Measurements from ENCODE around the gene GCSH. TPM values are rescaled to one million over a fixed set of nuclear protein-coding genes. Genes with fewer than 3 reads are reported as not detected.
"Not testable (repeated sequence)": the region's sequence is repeated elsewhere in the genome, so short reads cannot be mapped to it uniquely, and the experiment has no call there.

GCSH gene
- total and polyA plus RNA-seq, 2 experiments from 2014 or later: 15.8 to 78.9 TPM

- TF ChIP-seq, protein P1, sequence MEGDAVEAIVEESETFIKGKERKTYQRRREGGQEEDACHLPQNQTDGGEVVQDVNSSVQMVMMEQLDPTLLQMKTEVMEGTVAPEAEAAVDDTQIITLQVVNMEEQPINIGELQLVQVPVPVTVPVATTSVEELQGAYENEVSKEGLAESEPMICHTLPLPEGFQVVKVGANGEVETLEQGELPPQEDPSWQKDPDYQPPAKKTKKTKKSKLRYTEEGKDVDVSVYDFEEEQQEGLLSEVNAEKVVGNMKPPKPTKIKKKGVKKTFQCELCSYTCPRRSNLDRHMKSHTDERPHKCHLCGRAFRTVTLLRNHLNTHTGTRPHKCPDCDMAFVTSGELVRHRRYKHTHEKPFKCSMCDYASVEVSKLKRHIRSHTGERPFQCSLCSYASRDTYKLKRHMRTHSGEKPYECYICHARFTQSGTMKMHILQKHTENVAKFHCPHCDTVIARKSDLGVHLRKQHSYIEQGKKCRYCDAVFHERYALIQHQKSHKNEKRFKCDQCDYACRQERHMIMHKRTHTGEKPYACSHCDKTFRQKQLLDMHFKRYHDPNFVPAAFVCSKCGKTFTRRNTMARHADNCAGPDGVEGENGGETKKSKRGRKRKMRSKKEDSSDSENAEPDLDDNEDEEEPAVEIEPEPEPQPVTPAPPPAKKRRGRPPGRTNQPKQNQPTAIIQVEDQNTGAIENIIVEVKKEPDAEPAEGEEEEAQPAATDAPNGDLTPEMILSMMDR (IDR thresholded peaks at IDR 0.05; ENCODE audit: low read depth, low read length): no peak
- Histone ChIP-seq H3K27me3 (peaks cover 22% of the 10 kb centered on the region), H3K27ac (no peak overlapping the region), H3K9me3 (ENCODE audit: low read depth) (no peaks in the 10 kb centered on the region), H3K4me3 (no peak overlapping the region), H3K4me1 (ENCODE audit: low read depth) (no peaks in the 10 kb centered on the region), H3K36me3 (no peaks in the 10 kb centered on the region)
- DNase-seq (ENCODE audit: low read depth in 1 of 2, low spot score in 1 of 2): no peak
Observed at GRCh38 chr16:81123092-81123852, 27.1 kb upstream of the GCSH start.

DNA sequence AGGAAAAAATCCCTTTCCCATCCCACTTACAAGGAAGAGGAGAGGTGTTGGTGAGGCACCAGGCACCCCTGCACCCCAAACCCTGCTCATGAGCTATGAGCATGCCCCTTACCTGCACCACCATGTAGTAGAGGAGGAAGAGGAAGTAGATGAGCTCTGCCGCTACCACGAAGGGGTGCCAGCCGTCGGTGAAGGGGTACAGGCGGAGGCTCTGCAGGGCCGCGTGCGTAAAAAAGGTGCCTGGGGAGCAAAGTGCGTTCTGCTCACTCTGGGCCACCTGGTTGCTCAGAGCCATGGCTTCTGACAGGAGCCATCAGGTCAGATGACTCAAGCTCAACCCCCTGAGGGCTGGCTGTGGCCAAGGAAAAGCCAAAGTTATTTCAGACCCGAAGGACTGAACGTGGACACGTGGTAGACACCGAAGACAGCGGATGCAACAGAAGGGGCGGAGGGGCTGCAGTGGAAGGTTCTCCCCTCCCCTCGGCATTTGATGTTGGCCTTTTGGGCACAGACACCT lies 25.3 kb upstream of the GCSH start:
- no peaks in the 10 kb centered on the region for H3K36me3 ChIP-seq
- no peaks in the 10 kb centered on the region for H3K9me3 ChIP-seq (ENCODE audit: low read depth)
- H3K4me1 ChIP-seq (ENCODE audit: low read depth): no peaks in the 10 kb centered on the region
- no peak for DNase-seq (ENCODE audit: low read depth in 1 of 2, low spot score in 1 of 2)
- no peak overlapping the region for H3K4me3 ChIP-seq
- H3K27me3 ChIP-seq: peaks cover 29% of the 10 kb centered on the region
- TF ChIP-seq, protein P1 (IDR thresholded peaks at IDR 0.05; ENCODE audit: low read depth, low read length): no peak
- no peak overlapping the region for H3K27ac ChIP-seq

DNA sequence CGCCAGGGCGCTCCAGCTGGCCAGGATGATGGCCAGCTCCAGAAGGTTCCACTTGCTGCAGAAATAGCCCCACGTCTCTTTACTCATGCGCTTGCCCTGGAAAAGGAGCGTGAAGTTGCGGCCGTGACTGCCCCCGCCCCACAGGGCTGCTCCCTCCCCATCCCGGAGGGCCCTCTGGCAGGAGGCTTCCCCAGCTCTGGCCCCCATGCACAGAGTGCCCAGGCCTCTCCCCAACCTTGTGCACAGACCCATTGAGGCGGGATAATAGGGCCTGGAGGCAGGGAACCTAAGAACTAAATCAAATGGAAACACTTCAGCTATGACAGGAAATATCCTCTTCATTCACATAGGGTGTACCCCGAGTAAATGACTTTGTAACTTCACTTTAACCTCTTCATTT lies 21.2 kb upstream of the GCSH start:
- H3K27me3 ChIP-seq: peaks cover 34% of the 10 kb centered on the region
- H3K4me1 ChIP-seq (ENCODE audit: low read depth): peaks cover 9% of the 10 kb centered on the region
- TF ChIP-seq, protein P1 (IDR thresholded peaks at IDR 0.05; ENCODE audit: low read depth, low read length): no peak
- DNase-seq (ENCODE audit: low read depth in 1 of 2, low spot score in 1 of 2): no peak
- H3K9me3 ChIP-seq (ENCODE audit: low read depth): no peaks in the 10 kb centered on the region
- H3K27ac ChIP-seq: no peak overlapping the region
- no peak overlapping the region for H3K4me3 ChIP-seq
- H3K36me3 ChIP-seq: no peaks in the 10 kb centered on the region

DNA sequence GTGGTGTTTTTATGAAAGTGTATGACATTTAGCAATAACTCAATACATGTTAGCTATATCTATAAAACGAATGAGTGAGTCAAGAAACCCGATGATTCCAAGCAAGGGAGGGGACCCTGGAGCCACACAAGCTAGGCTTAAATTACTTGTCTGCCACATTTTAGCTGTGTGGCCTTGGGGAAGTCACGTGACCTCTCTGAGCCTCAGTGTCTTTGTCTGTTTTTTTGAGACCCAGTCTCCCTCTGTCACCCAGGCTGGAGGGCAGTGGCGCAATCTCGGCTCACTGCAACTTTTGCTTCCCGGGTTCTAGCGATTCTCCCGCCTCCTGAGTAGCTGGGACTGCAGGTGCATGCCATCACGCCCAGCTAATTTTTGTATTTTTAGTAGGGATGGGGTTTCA lies 20.1 kb upstream of the GCSH start:
- no peaks in the 10 kb centered on the region for H3K9me3 ChIP-seq (ENCODE audit: low read depth)
- no peak for DNase-seq (ENCODE audit: low read depth in 1 of 2, low spot score in 1 of 2)
- H3K4me3 ChIP-seq: no peak overlapping the region
- no peak overlapping the region for H3K27ac ChIP-seq
- TF ChIP-seq, protein P1 (IDR thresholded peaks at IDR 0.05; ENCODE audit: low read depth, low read length): no peak
- no peaks in the 10 kb centered on the region for H3K36me3 ChIP-seq
- H3K27me3 ChIP-seq: peaks cover 36% of the 10 kb centered on the region
- H3K4me1 ChIP-seq (ENCODE audit: low read depth): peaks cover 9% of the 10 kb centered on the region

- no peak for DNase-seq (ENCODE audit: low read depth in 1 of 2, low spot score in 1 of 2)
- H3K9me3 ChIP-seq (ENCODE audit: low read depth): no peaks in the 10 kb centered on the region
Observed at GRCh38 chr16:81112453-81112852, 16.3 kb upstream of the GCSH start.

GRCh38 chr16:81109274-81109673 lies 13.1 kb upstream of the GCSH start:
- H3K9me3 ChIP-seq (ENCODE audit: low read depth); H3K4me3 ChIP-seq; H3K27ac ChIP-seq; H3K4me1 ChIP-seq (ENCODE audit: low read depth); H3K36me3 ChIP-seq; DNase-seq (ENCODE audit: low read depth in 1 of 2, low spot score in 1 of 2): not testable (repeated sequence)
- peaks cover 31% of the 10 kb centered on the region for H3K27me3 ChIP-seq

More at GRCh38 chr16:81112453-81112852, 16.3 kb upstream of the GCSH start:
- TF ChIP-seq, protein P1 (IDR thresholded peaks at IDR 0.05; ENCODE audit: low read depth, low read length): no peak
- Histone ChIP-seq H3K27ac (no peak overlapping the region), H3K27me3 (peaks cover 33% of the 10 kb centered on the region), H3K4me1 (ENCODE audit: low read depth) (peaks cover 9% of the 10 kb centered on the region), H3K36me3 (no peaks in the 10 kb centered on the region), H3K4me3 (no peak overlapping the region)
